ENCODE data around the gene STARD9.

DNA sequence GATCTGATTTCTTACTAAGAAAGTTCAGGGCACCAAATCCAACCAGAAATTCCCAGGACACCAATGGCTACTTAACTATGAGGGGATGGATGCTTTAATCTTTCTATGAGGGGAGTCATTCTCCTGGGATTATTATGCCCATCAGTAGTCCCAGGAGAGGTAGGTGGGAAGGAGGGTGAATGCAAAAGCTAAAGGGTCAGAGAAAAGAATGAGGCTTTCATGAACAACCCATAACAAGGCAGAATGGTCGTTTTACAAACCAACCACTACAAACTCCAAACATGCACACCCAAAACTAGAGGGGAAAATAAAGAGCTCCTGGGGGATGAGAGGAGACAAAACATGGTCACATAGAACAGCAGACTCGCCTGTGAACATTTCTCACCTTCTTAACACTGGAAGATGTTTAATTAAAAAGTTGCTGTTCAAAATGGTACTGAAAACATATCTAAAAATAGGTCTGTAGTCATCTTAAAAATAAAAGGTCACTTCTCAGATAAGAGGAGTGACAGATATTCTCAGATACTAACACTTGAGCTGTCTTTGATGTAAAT, 3.7 kb downstream of the STARD9 start:
- TF ChIP-seq SMC3 (IDR thresholded peaks at IDR 0.05; ENCODE audit: low read depth, low read length) (no peak), JUND (IDR thresholded peaks at IDR 0.05) (no peak), USF2 (IDR thresholded peaks at IDR 0.05; ENCODE audit: borderline replicate concordance, low read depth, low read length) (no peak), YY1 (IDR thresholded peaks at IDR 0.05; ENCODE audit: low read depth) (no peak), TCF12 (IDR thresholded peaks at IDR 0.05) (no peak), POLR2AphosphoS5 (IDR thresholded peaks at IDR 0.05; ENCODE audit: low read depth, low read length) (no peak)
- TF ChIP-seq, protein P1, sequence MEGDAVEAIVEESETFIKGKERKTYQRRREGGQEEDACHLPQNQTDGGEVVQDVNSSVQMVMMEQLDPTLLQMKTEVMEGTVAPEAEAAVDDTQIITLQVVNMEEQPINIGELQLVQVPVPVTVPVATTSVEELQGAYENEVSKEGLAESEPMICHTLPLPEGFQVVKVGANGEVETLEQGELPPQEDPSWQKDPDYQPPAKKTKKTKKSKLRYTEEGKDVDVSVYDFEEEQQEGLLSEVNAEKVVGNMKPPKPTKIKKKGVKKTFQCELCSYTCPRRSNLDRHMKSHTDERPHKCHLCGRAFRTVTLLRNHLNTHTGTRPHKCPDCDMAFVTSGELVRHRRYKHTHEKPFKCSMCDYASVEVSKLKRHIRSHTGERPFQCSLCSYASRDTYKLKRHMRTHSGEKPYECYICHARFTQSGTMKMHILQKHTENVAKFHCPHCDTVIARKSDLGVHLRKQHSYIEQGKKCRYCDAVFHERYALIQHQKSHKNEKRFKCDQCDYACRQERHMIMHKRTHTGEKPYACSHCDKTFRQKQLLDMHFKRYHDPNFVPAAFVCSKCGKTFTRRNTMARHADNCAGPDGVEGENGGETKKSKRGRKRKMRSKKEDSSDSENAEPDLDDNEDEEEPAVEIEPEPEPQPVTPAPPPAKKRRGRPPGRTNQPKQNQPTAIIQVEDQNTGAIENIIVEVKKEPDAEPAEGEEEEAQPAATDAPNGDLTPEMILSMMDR (IDR thresholded peaks at IDR 0.05): no peak
- TF ChIP-seq, protein P2, sequence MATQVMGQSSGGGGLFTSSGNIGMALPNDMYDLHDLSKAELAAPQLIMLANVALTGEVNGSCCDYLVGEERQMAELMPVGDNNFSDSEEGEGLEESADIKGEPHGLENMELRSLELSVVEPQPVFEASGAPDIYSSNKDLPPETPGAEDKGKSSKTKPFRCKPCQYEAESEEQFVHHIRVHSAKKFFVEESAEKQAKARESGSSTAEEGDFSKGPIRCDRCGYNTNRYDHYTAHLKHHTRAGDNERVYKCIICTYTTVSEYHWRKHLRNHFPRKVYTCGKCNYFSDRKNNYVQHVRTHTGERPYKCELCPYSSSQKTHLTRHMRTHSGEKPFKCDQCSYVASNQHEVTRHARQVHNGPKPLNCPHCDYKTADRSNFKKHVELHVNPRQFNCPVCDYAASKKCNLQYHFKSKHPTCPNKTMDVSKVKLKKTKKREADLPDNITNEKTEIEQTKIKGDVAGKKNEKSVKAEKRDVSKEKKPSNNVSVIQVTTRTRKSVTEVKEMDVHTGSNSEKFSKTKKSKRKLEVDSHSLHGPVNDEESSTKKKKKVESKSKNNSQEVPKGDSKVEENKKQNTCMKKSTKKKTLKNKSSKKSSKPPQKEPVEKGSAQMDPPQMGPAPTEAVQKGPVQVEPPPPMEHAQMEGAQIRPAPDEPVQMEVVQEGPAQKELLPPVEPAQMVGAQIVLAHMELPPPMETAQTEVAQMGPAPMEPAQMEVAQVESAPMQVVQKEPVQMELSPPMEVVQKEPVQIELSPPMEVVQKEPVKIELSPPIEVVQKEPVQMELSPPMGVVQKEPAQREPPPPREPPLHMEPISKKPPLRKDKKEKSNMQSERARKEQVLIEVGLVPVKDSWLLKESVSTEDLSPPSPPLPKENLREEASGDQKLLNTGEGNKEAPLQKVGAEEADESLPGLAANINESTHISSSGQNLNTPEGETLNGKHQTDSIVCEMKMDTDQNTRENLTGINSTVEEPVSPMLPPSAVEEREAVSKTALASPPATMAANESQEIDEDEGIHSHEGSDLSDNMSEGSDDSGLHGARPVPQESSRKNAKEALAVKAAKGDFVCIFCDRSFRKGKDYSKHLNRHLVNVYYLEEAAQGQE (IDR thresholded peaks at IDR 0.05; ENCODE audit: low read depth, low read length): no peak
- TF ChIP-seq, protein P3, sequence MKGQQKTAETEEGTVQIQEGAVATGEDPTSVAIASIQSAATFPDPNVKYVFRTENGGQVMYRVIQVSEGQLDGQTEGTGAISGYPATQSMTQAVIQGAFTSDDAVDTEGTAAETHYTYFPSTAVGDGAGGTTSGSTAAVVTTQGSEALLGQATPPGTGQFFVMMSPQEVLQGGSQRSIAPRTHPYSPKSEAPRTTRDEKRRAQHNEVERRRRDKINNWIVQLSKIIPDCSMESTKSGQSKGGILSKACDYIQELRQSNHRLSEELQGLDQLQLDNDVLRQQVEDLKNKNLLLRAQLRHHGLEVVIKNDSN (IDR thresholded peaks at IDR 0.05; ENCODE audit: borderline replicate concordance, low read depth): no peak
